ENCODE data around the gene EOLA2.
"Not testable (repeated sequence)": the region's sequence is repeated elsewhere in the genome, so short reads cannot be mapped to it uniquely, and the experiment has no call there.

Gene EOLA2

GRCh38 chrX:149938881-149939654, 777 bp upstream of the EOLA2 start:
- Mint-ChIP-seq H3K4me3 (peak overlapping the region; percentile 52 to 94 (median 62)), H3K4me1 (no peaks in the 10 kb centered on the region), H3K9me3 (peaks cover 3% of the 10 kb centered on the region), H3K27me3 (ENCODE audit: low read depth) (no peaks in the 10 kb centered on the region), H3K27ac (peak overlapping the region; percentile 96 to 100 (median 98)), H3K36me3 (ENCODE audit: low read depth) (peaks cover 3% of the 10 kb centered on the region)
- no peak for TF ChIP-seq CTCF (IDR thresholded peaks at IDR 0.05; ENCODE audit: unreplicated experiment in 3 of 3)

- Mint-ChIP-seq H3K27ac (peak overlapping the region; percentile 76 to 100 (median 96)), H3K4me1 (no peaks in the 10 kb centered on the region)
Observed at GRCh38 chrX:149937871-149938426, 342 bp downstream of the EOLA2 start.

GRCh38 chrX:149937328-149937727, 963 bp downstream of the EOLA2 start:
- not testable (repeated sequence) for H3K9me3 Mint-ChIP-seq; H3K4me1 Mint-ChIP-seq; H3K27me3 Mint-ChIP-seq (ENCODE audit: low read depth); H3K36me3 Mint-ChIP-seq (ENCODE audit: low read depth)
- Mint-ChIP-seq H3K27ac (peak overlapping the region in 2 of 3 experiments; percentile 68 to 89), H3K4me3 (peak overlapping the region; percentile 82 to 89 (median 86))

More at GRCh38 chrX:149937871-149938426, 342 bp downstream of the EOLA2 start:
- Mint-ChIP-seq H3K36me3 (ENCODE audit: low read depth) (peaks cover 3% of the 10 kb centered on the region), H3K9me3 (no peaks in the 10 kb centered on the region), H3K27me3 (ENCODE audit: low read depth) (no peaks in the 10 kb centered on the region), H3K4me3 (peak overlapping the region; percentile 82 to 89 (median 86))
- TF ChIP-seq CTCF (IDR thresholded peaks at IDR 0.05; ENCODE audit: unreplicated experiment in 3 of 3): no peak

- H3K4me3 Mint-ChIP-seq; H3K27me3 Mint-ChIP-seq (ENCODE audit: low read depth); H3K27ac Mint-ChIP-seq; H3K4me1 Mint-ChIP-seq; H3K9me3 Mint-ChIP-seq; H3K36me3 Mint-ChIP-seq (ENCODE audit: low read depth): not testable (repeated sequence)
Observed at GRCh38 chrX:149933547-149933946, 4.7 kb downstream of the EOLA2 start.

- not testable (repeated sequence) for H3K36me3 Mint-ChIP-seq (ENCODE audit: low read depth); H3K9me3 Mint-ChIP-seq; H3K4me3 Mint-ChIP-seq; H3K27ac Mint-ChIP-seq; H3K4me1 Mint-ChIP-seq; H3K27me3 Mint-ChIP-seq (ENCODE audit: low read depth)
Observed at GRCh38 chrX:149932970-149933369, 5.3 kb downstream of the EOLA2 start.

- H3K9me3 Mint-ChIP-seq; H3K4me3 Mint-ChIP-seq; H3K4me1 Mint-ChIP-seq; H3K36me3 Mint-ChIP-seq (ENCODE audit: low read depth); H3K27ac Mint-ChIP-seq; H3K27me3 Mint-ChIP-seq (ENCODE audit: low read depth): not testable (repeated sequence)
Observed at GRCh38 chrX:149932150-149932549, 6.1 kb downstream of the EOLA2 start.

GRCh38 chrX:149931355-149931754, 6.9 kb downstream of the EOLA2 start:
- not testable (repeated sequence) for H3K27ac Mint-ChIP-seq; H3K27me3 Mint-ChIP-seq (ENCODE audit: low read depth); H3K9me3 Mint-ChIP-seq; H3K36me3 Mint-ChIP-seq (ENCODE audit: low read depth); H3K4me3 Mint-ChIP-seq; H3K4me1 Mint-ChIP-seq

- not testable (repeated sequence) for H3K36me3 Mint-ChIP-seq (ENCODE audit: low read depth); H3K4me1 Mint-ChIP-seq; H3K27me3 Mint-ChIP-seq (ENCODE audit: low read depth); H3K4me3 Mint-ChIP-seq; H3K9me3 Mint-ChIP-seq; H3K27ac Mint-ChIP-seq
Observed at GRCh38 chrX:149929400-149929799, 8.9 kb downstream of the EOLA2 start, which contains the start of gene HSFX4. Gene HSFX4 (plus strand): TSS chrX:149929573. CDS start chrX:149929645, 72 bp downstream.

- not testable (repeated sequence) for H3K4me1 Mint-ChIP-seq; H3K36me3 Mint-ChIP-seq (ENCODE audit: low read depth); H3K27me3 Mint-ChIP-seq (ENCODE audit: low read depth); H3K4me3 Mint-ChIP-seq; H3K9me3 Mint-ChIP-seq; H3K27ac Mint-ChIP-seq
Observed at GRCh38 chrX:149928635-149929034, 9.7 kb downstream of the EOLA2 start.

GRCh38 chrX:149927964-149928258, 10.4 kb downstream of the EOLA2 start:
- not testable (repeated sequence) for H3K36me3 Mint-ChIP-seq (ENCODE audit: low read depth); H3K27ac Mint-ChIP-seq; H3K4me3 Mint-ChIP-seq; H3K4me1 Mint-ChIP-seq; H3K9me3 Mint-ChIP-seq; H3K27me3 Mint-ChIP-seq (ENCODE audit: low read depth)

GRCh38 chrX:149927245-149927963, 10.9 kb downstream of the EOLA2 start:
- not testable (repeated sequence) for H3K27ac Mint-ChIP-seq; H3K4me3 Mint-ChIP-seq; H3K9me3 Mint-ChIP-seq; H3K27me3 Mint-ChIP-seq (ENCODE audit: low read depth); H3K4me1 Mint-ChIP-seq; H3K36me3 Mint-ChIP-seq (ENCODE audit: low read depth)

GRCh38 chrX:149924434-149924833, 13.9 kb downstream of the EOLA2 start:
- H3K4me3 Mint-ChIP-seq; H3K9me3 Mint-ChIP-seq; H3K36me3 Mint-ChIP-seq (ENCODE audit: low read depth); H3K27me3 Mint-ChIP-seq (ENCODE audit: low read depth); H3K4me1 Mint-ChIP-seq; H3K27ac Mint-ChIP-seq: not testable (repeated sequence)

- not testable (repeated sequence) for H3K27me3 Mint-ChIP-seq (ENCODE audit: low read depth); H3K4me3 Mint-ChIP-seq; H3K4me1 Mint-ChIP-seq; H3K27ac Mint-ChIP-seq; H3K9me3 Mint-ChIP-seq; H3K36me3 Mint-ChIP-seq (ENCODE audit: low read depth)
Observed at GRCh38 chrX:149923836-149924235, 14.5 kb downstream of the EOLA2 start.

Measured in nephron (organoid).